A673 (cell line): Measurements from ENCODE around the gene MON2. TPM values are rescaled to one million over a fixed set of nuclear protein-coding genes. Genes with fewer than 3 reads are reported as not detected.

Source experiments
- BruUV-seq: library from RNA; stranded (reverse); fragments of 400-500 nt; replicated peaks from 2 replicates; lab custom pipeline; 2021; lab: Mats Ljungman, UMichigan
- CTCF ChIA-PET: fragments of 300-600 bp; sonication (Branson Sonifier 250); formaldehyde crosslinking; loops from one replicate; lab custom pipeline; 2022; ENCODE audit warnings: antibody characterized with exemption; lab: Charles Lee
- POLR2A ChIA-PET: fragments of 300-600 bp; sonication (Branson Sonifier 250); formaldehyde crosslinking; loops from one replicate; lab custom pipeline; 2022; ENCODE audit warnings: antibody characterized with exemption; ENCODE audit not compliant: low non-redundant PET; lab: Charles Lee
- DNase-seq: peaks from one replicate; pipeline ENCODE4 v3.0.0-alpha.2; 2015; ENCODE audit warnings: low spot score
- H3K27ac ChIP-seq: fragments of 200-600 bp; sonication (generic); 2 replicates; pipeline ENCODE4 v1.5.1; 2016; ENCODE audit warnings: mixed run types, low read depth, mild to moderate bottlenecking, mixed read lengths, antibody characterized with exemption, low read length; ENCODE audit not compliant: poor library complexity, severe bottlenecking
- H3K27me3 ChIP-seq: fragments of 200-600 bp; sonication (generic); replicated peaks from 2 replicates; pipeline ENCODE4 v1.6.1; 2017; ENCODE audit warnings: mixed run types, low read depth, mild to moderate bottlenecking, mixed read lengths, antibody characterized with exemption, low read length; ENCODE audit not compliant: insufficient read depth, poor library complexity
- H3K36me3 ChIP-seq: fragments of 200-600 bp; sonication (generic); 2 replicates; pipeline ENCODE4 v1.6.1; 2016; ENCODE audit warnings: mixed run types, mild to moderate bottlenecking, mixed read lengths, antibody characterized with exemption, low read length; ENCODE audit not compliant: insufficient read depth, poor library complexity, severe bottlenecking
- H3K4me1 ChIP-seq: fragments of 200-600 bp; sonication (generic); 2 replicates; pipeline ENCODE4 v1.6.1; 2017; ENCODE audit warnings: mixed run types, mild to moderate bottlenecking, mixed read lengths, antibody characterized with exemption, low read length; ENCODE audit not compliant: insufficient read depth, poor library complexity, severe bottlenecking
- H3K4me3 ChIP-seq: fragments of 200-600 bp; sonication (generic); 2 replicates; pipeline ENCODE4 v1.5.1; 2016; ENCODE audit warnings: low read depth, mixed run types, mild to moderate bottlenecking, mixed read lengths, low read length; ENCODE audit not compliant: poor library complexity, severe bottlenecking
- H3K9me3 ChIP-seq: fragments of 200-600 bp; sonication (generic); 2 replicates; pipeline ENCODE4 v1.6.1; 2016; ENCODE audit warnings: mixed run types, low read depth, mild to moderate bottlenecking, mixed read lengths, antibody characterized with exemption, low read length; ENCODE audit not compliant: poor library complexity, severe bottlenecking
- EZH2 ChIP-seq: fragments of 200-600 bp; sonication (generic); IDR thresholded peaks from 2 replicates; pipeline ENCODE4 v1.6.1; 2017; ENCODE audit warnings: borderline replicate concordance, low read depth, mild to moderate bottlenecking, mixed read lengths, antibody characterized with exemption, low read length; ENCODE audit not compliant: poor library complexity, severe bottlenecking
- intact Hi-C: fragments of 100-400 bp; cut with micrococcal nuclease; formaldehyde crosslinking; loops from one replicate; pipeline ENCODE4 v1.10.0; 2022; ENCODE audit not compliant: unreplicated experiment
- total RNA-seq: library from RNA; stranded (reverse); gene quantifications from 2 replicates; pipeline ENCODE4 v1.2.3, GENCODE V29; 2021
- TF ChIP-seq, protein P1 (sequence below): fragments of 300-800, 200-600 bp; sonication (generic); conservative IDR thresholded peaks from 2 replicates; pipeline ENCODE4 v1.5.1; 2017; ENCODE audit warnings: low read depth, mild to moderate bottlenecking, antibody characterized with exemption, low read length, moderate library complexity, mixed read lengths

The MON2 gene
- total RNA-seq, 1 experiment from 2014 or later: 36.0 TPM

GRCh38 chr12:62429457-62429856 is 37.2 kb upstream of the MON2 start:
- Histone ChIP-seq H3K27me3 (peaks cover 4% of the 10 kb centered on the region), H3K4me1 (no peaks in the 10 kb centered on the region), H3K4me3 (no peak overlapping the region), H3K9me3 (peaks cover 3% of the 10 kb centered on the region), H3K36me3 (no peaks in the 10 kb centered on the region), H3K27ac (no peak overlapping the region)
- intact Hi-C loops: no loop called here
- TF ChIP-seq EZH2: no peak
- TF ChIP-seq, protein P1, sequence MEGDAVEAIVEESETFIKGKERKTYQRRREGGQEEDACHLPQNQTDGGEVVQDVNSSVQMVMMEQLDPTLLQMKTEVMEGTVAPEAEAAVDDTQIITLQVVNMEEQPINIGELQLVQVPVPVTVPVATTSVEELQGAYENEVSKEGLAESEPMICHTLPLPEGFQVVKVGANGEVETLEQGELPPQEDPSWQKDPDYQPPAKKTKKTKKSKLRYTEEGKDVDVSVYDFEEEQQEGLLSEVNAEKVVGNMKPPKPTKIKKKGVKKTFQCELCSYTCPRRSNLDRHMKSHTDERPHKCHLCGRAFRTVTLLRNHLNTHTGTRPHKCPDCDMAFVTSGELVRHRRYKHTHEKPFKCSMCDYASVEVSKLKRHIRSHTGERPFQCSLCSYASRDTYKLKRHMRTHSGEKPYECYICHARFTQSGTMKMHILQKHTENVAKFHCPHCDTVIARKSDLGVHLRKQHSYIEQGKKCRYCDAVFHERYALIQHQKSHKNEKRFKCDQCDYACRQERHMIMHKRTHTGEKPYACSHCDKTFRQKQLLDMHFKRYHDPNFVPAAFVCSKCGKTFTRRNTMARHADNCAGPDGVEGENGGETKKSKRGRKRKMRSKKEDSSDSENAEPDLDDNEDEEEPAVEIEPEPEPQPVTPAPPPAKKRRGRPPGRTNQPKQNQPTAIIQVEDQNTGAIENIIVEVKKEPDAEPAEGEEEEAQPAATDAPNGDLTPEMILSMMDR: no peak
- no peak for DNase-seq
- no TSS peak for BruUV-seq
- ChIA-PET POLR2A (no interaction called here), CTCF (no interaction called here)

DNA sequence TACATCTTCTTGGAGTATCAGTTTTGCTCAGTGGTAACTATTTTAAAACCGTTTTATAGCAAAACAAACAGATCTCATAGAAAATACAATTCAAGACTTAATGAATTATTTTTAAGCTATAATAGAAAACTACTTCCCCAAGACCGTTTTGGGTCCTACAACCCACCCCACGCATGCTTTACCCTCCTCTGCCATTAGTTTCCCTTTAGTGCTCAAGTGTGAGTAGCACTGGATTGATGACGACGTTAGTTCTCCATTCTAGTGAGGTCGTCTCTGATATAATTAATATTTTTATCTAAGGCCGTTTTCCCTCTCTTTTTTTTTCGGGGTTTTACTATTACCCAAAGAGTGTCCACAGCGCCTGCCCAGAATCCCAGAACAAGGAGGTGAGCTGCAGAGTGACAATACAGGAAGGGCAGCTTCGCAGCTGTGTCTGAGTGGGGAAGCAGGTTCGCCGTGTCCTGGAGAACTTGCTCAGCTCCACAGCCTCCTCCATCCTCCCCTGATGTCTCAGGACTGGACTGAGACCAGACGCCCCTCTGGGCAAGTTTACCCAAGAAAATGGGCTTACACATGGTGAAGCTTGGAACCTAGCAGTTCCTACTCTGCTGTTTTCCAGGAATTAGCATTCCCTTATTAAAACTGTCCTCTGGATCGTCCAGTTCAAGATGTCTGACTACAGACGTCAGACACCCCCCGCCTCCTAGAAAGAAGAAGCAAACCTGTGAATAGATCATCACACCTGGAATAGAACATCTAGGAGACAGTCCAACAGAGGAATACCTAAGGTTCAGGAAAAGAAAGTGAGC is 31.9 kb upstream of the MON2 start:
- DNase-seq: no peak
- CTCF ChIA-PET: no interaction called here
- H3K9me3 ChIP-seq: no peaks in the 10 kb centered on the region
- intact Hi-C loops: loop anchor here (5.0 to 10.0 kb wide), 2 partner anchors 150 to 378 kb away; no protein-coding TSS in a partner anchor
- H3K4me1 ChIP-seq: no peaks in the 10 kb centered on the region
- H3K36me3 ChIP-seq: no peaks in the 10 kb centered on the region
- POLR2A ChIA-PET: no interaction called here
- H3K27ac ChIP-seq: no peak overlapping the region
- peak overlapping the region; percentile 45 for H3K4me3 ChIP-seq
- peaks cover 8% of the 10 kb centered on the region for H3K27me3 ChIP-seq
- TF ChIP-seq EZH2: no peak
- TF ChIP-seq, protein P1: no peak
- BruUV-seq: no TSS peak

DNA sequence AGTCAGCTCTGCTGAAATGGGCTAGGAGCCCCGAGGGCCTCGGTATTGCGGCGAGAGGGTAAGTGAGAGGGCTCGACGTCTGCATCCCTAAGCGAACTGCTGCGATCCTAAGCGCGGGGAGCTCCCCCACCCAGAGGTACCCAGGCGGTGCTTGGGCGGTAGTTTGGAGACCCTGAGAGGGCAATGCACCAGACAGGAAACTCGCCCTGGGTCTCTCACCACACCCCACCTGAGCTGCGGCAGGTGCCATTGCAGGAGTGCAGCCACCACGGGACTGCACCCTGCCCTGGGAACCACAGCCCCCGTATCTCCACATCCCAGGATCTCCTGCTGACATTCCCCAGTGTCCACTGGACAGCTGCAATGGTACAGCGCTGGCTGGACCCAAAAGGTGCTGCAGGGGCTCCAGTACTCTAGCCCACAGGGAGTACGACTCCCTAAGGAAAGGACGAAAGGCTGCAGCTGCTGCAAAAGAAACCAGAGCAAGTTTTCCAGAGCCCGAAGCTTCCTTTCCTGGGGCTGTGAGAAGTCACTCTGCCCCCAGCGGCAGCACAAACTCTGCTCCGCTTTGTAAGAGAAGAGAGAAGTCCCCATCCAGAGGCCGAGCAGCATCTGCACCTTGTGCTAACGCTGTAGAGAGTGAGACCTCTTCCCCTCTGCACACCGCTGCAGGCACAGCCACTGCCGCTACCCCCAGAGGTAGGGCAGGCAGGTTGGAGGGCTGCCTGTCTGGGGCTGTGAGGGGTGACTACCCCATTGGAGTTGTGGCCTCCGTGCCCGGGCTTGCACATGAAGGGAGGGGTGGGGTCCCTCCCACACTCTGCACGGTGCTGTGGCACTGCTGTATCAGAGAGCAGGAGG is 31.1 kb upstream of the MON2 start:
- H3K27ac ChIP-seq: no peak overlapping the region
- DNase-seq: peak; percentile 79
- H3K36me3 ChIP-seq: no peaks in the 10 kb centered on the region
- POLR2A ChIA-PET: no interaction called here
- H3K4me1 ChIP-seq: no peaks in the 10 kb centered on the region
- BruUV-seq: no TSS peak
- H3K4me3 ChIP-seq: peak overlapping the region; percentile 45
- intact Hi-C loops: loop anchor here (5.0 to 10.0 kb wide), 2 partner anchors 149 to 377 kb away; no protein-coding TSS in a partner anchor
- TF ChIP-seq, protein P1: peak; percentile 67
- TF ChIP-seq EZH2: no peak
- H3K27me3 ChIP-seq: peaks cover 8% of the 10 kb centered on the region
- CTCF ChIA-PET: interaction anchor here (0.5 to 1.0 kb wide), 3 partner anchors 35 to 362 kb away, joined by 3 to 4 read pairs (median 3); no protein-coding TSS in a partner anchor
- H3K9me3 ChIP-seq: no peaks in the 10 kb centered on the region
